HCT116 (cell line): ENCODE measurements around the gene GBP7. TPM values are rescaled to one million over a fixed set of nuclear protein-coding genes. Genes with fewer than 3 reads are reported as not detected.

Experiments used
- ATAC-seq: fragments of 200-7000 bp; cut with Tn5 transposase; 2 replicates; pipeline ENCODE4 v1.9.1; 2020; ENCODE audit warnings: mild to moderate bottlenecking, moderate library complexity
- BruUV-seq: library from RNA; stranded (reverse); fragments of 400-500 nt; replicated peaks from 2 replicates; lab custom pipeline; 2021; lab: Mats Ljungman, UMichigan
- CTCF ChIA-PET: fragments of 300-600 bp; sonication (Branson Sonifier 250); formaldehyde crosslinking; loops from one replicate; lab custom pipeline; 2021; ENCODE audit warnings: antibody characterized with exemption; lab: Charles Lee
- POLR2A ChIA-PET: fragments of 300-600, 350-600 bp; sonication (Branson Sonifier 250); formaldehyde crosslinking; loops from one replicate; lab custom pipeline; 2021; ENCODE audit warnings: antibody characterized with exemption; lab: Charles Lee
- RAD21 ChIA-PET, 2 experiments: fragments of 300-600 bp; sonication (Branson Sonifier 250); formaldehyde crosslinking; loops; one replicate each; lab custom pipeline; 2023; ENCODE audit warnings: low total read pairs in 2 of 2; ENCODE audit not compliant: uncharacterized antibody in 2 of 2, unreplicated experiment in 2 of 2, low non-redundant PET in 1 of 2; lab: Charles Lee
- DNase-seq: peaks from one replicate; pipeline ENCODE4 v3.0.0-alpha.2; 2010; ENCODE audit warnings: low read depth, low spot score
- H2AFZ ChIP-seq: fragments of 200-600 bp; shearing (Covaris generic), sonication (generic); 2 replicates; pipeline ENCODE4 v1.6.1; 2017; ENCODE audit warnings: low read depth, mixed run types, mixed read lengths, antibody characterized with exemption, low read length; ENCODE audit not compliant: poor library complexity, severe bottlenecking
- H3K27ac ChIP-seq: 2 replicates; pipeline ENCODE4 v1.5.1; 2012; ENCODE audit warnings: low read depth, low read length
- H3K27me3 ChIP-seq: fragments of 200-600 bp; sonication (generic); 2 replicates; pipeline ENCODE4 v1.6.1; 2016; ENCODE audit warnings: mixed run types, low read length, mixed read lengths; ENCODE audit not compliant: insufficient read depth
- H3K36me3 ChIP-seq, 2 experiments: fragments of 200-500 bp in 1 of 2; fragments of 200-600 bp in 1 of 2; sonication (Bioruptor generic) in 1 of 2; sonication (generic) in 1 of 2; 2 replicates each; pipeline versions ENCODE4 v1.5.1 to v1.6.1; 2014 to 2016; ENCODE audit warnings: low read length in 2 of 2, inconsistent platforms in 1 of 2, mixed read lengths in 1 of 2, mixed run types in 1 of 2; ENCODE audit not compliant: insufficient read depth in 2 of 2, control insufficient read depth in 1 of 2
- H3K4me1 ChIP-seq, 2 experiments: fragments of 200-600 bp in 1 of 2; sonication (generic) in 1 of 2; 2 replicates each; pipeline versions ENCODE4 v1.5.1 to v1.6.1; 2012 to 2017; ENCODE audit warnings: low read length in 2 of 2, inconsistent platforms in 1 of 2, mild to moderate bottlenecking in 1 of 2, mixed read lengths in 1 of 2, mixed run types in 1 of 2, moderate library complexity in 1 of 2; ENCODE audit not compliant: insufficient read depth in 2 of 2, control insufficient read depth in 1 of 2
- H3K4me2 ChIP-seq: fragments of 200-600 bp; sonication (generic); 2 replicates; pipeline ENCODE4 v1.6.1; 2017; ENCODE audit warnings: mixed run types, low read length, mixed read lengths
- H3K4me3 ChIP-seq, 2 experiments: fragments of 200-600 bp in 1 of 2; sonication (generic) in 1 of 2; replicated peaks in 1 of 2; 2 replicates each; pipeline ENCODE4 v1.5.1; 2011 to 2016; ENCODE audit warnings: low read length in 2 of 2, control low read depth in 1 of 2, low read depth in 1 of 2, mild to moderate bottlenecking in 1 of 2, mixed read lengths in 1 of 2, mixed run types in 1 of 2
- H3K79me2 ChIP-seq: fragments of 200-600 bp; sonication (generic); 2 replicates; pipeline ENCODE4 v1.6.1; 2017; ENCODE audit warnings: mild to moderate bottlenecking, mixed run types, low read length, moderate library complexity, mixed read lengths; ENCODE audit not compliant: insufficient read depth
- H3K9ac ChIP-seq: fragments of 200-600 bp; sonication (generic); 2 replicates; pipeline ENCODE4 v1.6.1; 2016; ENCODE audit warnings: low read length, mixed read lengths
- H3K9me2 ChIP-seq: fragments of 200-600 bp; sonication (generic), shearing (Covaris generic); 2 replicates; pipeline ENCODE4 v1.6.1; 2017; ENCODE audit warnings: mixed run types, mild to moderate bottlenecking, moderate library complexity; ENCODE audit not compliant: insufficient read depth
- H3K9me3 ChIP-seq, 2 experiments: fragments of 200-500 bp in 1 of 2; fragments of 200-600 bp in 1 of 2; sonication (Bioruptor generic) in 1 of 2; sonication (generic) in 1 of 2; 2 replicates each; pipeline ENCODE4 v1.6.1; 2014 to 2017; ENCODE audit warnings: low read length in 2 of 2, mixed read lengths in 2 of 2, inconsistent platforms in 1 of 2, low read depth in 1 of 2, mild to moderate bottlenecking in 1 of 2, mixed run types in 1 of 2, moderate library complexity in 1 of 2; ENCODE audit not compliant: control insufficient read depth in 1 of 2, insufficient read depth in 1 of 2
- H4K20me1 ChIP-seq: fragments of 200-600 bp; sonication (generic), shearing (Covaris generic); 2 replicates; pipeline ENCODE4 v1.6.1; 2017; ENCODE audit warnings: mixed run types, mild to moderate bottlenecking, moderate library complexity; ENCODE audit not compliant: insufficient read depth
- CBX3 ChIP-seq: IDR thresholded peaks from 2 replicates; pipeline ENCODE4 v1.6.1; 2012; ENCODE audit warnings: low read depth
- CEBPB ChIP-seq: IDR thresholded peaks from 2 replicates; pipeline ENCODE4 v1.6.1; 2012; ENCODE audit warnings: low read depth
- CTCF ChIP-seq, 3 experiments: fragments of 200-600 bp in 1 of 3; sonication (generic) in 1 of 3; IDR thresholded peaks in 2 of 3; conservative IDR thresholded peaks in 1 of 3; 2 replicates each; pipeline ENCODE4 v1.5.1; 2012 to 2017; ENCODE audit warnings: low read depth in 2 of 3, low read length in 2 of 3, antibody characterized with exemption in 1 of 3, borderline replicate concordance in 1 of 3, control low read depth in 1 of 3, mild to moderate bottlenecking in 1 of 3, mixed read lengths in 1 of 3, mixed run types in 1 of 3, moderate library complexity in 1 of 3; ENCODE audit not compliant: insufficient read depth in 1 of 3
- EGR1 ChIP-seq: IDR thresholded peaks from 2 replicates; pipeline ENCODE4 v1.6.1; 2012; ENCODE audit warnings: low read depth
- EZH2 ChIP-seq: fragments of 200-600 bp; sonication (generic); IDR thresholded peaks from 2 replicates; pipeline ENCODE4 v1.6.1; 2017; ENCODE audit warnings: antibody characterized with exemption, mixed run types
- EZH2phosphoT487 ChIP-seq: fragments of 200-600 bp; IDR thresholded peaks from 2 replicates; pipeline ENCODE4 v1.6.1; 2018; ENCODE audit warnings: antibody characterized with exemption, borderline replicate concordance
- FOSL1 ChIP-seq: IDR thresholded peaks from 2 replicates; pipeline ENCODE4 v1.6.1; 2012; ENCODE audit warnings: low read depth
- JUND ChIP-seq: IDR thresholded peaks from 2 replicates; pipeline ENCODE4 v1.6.1; 2012
- MAX ChIP-seq: IDR thresholded peaks from 2 replicates; pipeline ENCODE4 v1.6.1; 2012
- POLR2A ChIP-seq: IDR thresholded peaks from 2 replicates; pipeline ENCODE4 v1.7.0; 2011; ENCODE audit warnings: borderline replicate concordance; ENCODE audit not compliant: insufficient read depth, insufficient read length; ENCODE audit errors: extremely low read depth
- POLR2AphosphoS5 ChIP-seq: IDR thresholded peaks from 2 replicates; pipeline ENCODE4 v1.6.1; 2011; ENCODE audit warnings: mild to moderate bottlenecking, low read depth, low read length, moderate library complexity
- RAD21 ChIP-seq: IDR thresholded peaks from 2 replicates; pipeline ENCODE4 v1.6.1; 2012; ENCODE audit warnings: low read depth, mild to moderate bottlenecking
- REST ChIP-seq: IDR thresholded peaks from 2 replicates; pipeline ENCODE4 v1.6.1; 2012; ENCODE audit warnings: low read depth
- SIN3A ChIP-seq: IDR thresholded peaks from 2 replicates; pipeline ENCODE4 v1.6.1; 2012; ENCODE audit warnings: low read depth
- SP1 ChIP-seq: IDR thresholded peaks from 2 replicates; pipeline ENCODE4 v1.6.1; 2012; ENCODE audit warnings: low read depth
- TCF7L2 ChIP-seq: IDR thresholded peaks from 2 replicates; pipeline ENCODE4 v1.7.0; 2011; ENCODE audit warnings: borderline replicate concordance, inconsistent platforms; ENCODE audit not compliant: insufficient read depth, insufficient read length; ENCODE audit errors: extremely low read depth
- YY1 ChIP-seq: IDR thresholded peaks from 2 replicates; pipeline ENCODE4 v1.6.1; 2011; ENCODE audit warnings: low read length, low read depth, moderate library complexity, mild to moderate bottlenecking; ENCODE audit not compliant: insufficient replicate concordance; ENCODE audit errors: extremely low read depth
- ZBTB33 ChIP-seq: IDR thresholded peaks from 2 replicates; pipeline ENCODE4 v1.6.1; 2011; ENCODE audit warnings: mild to moderate bottlenecking, low read length, moderate library complexity; ENCODE audit not compliant: insufficient replicate concordance; ENCODE audit errors: extremely low read depth
- ZFX ChIP-seq: fragments of 450-650 bp; IDR thresholded peaks from 2 replicates; pipeline ENCODE4 v1.6.1; 2017
- ZNF274 ChIP-seq: fragments of 200-500 bp; sonication (Bioruptor generic); IDR thresholded peaks from 2 replicates; pipeline ENCODE4 v1.6.1; 2014; ENCODE audit warnings: mild to moderate bottlenecking, low read depth, low read length, inconsistent platforms
- intact Hi-C: fragments of 100-400 bp; cut with micrococcal nuclease; formaldehyde crosslinking; loops from 2 replicates; pipeline ENCODE4 v1.10.0; 2022
- total RNA-seq: library from RNA; stranded (reverse); gene quantifications from one replicate; pipeline ENCODE4 v1.2.1, GENCODE V29; 2021; ENCODE audit not compliant: unreplicated experiment

The GBP7 gene
- total RNA-seq, 1 experiment from 2014 or later = not detected

GRCh38 chr1:89176971-89177370 is 1.2 kb upstream of the GBP7 start:
- H3K4me1 ChIP-seq = no peaks in the 10 kb centered on the region
- H3K27me3 ChIP-seq = no peaks in the 10 kb centered on the region
- H3K79me2 ChIP-seq = no peaks in the 10 kb centered on the region
- no peak for DNase-seq
- POLR2A ChIA-PET = no interaction called here
- H2AFZ ChIP-seq = no peak overlapping the region
- no peak for ATAC-seq
- no peak overlapping the region for H3K27ac ChIP-seq
- H3K9ac ChIP-seq = no peak overlapping the region
- no peaks in the 10 kb centered on the region for H3K9me3 ChIP-seq
- CTCF ChIA-PET = no interaction called here
- H3K4me3 ChIP-seq = no peak overlapping the region
- RAD21 ChIA-PET = no interaction called here
- no peaks in the 10 kb centered on the region for H3K36me3 ChIP-seq
- no peak overlapping the region for H3K4me2 ChIP-seq
- TF ChIP-seq TCF7L2 (no peak), ZFX (no peak), REST (no peak), POLR2AphosphoS5 (no peak), EGR1 (no peak), MAX (no peak), CBX3 (no peak), EZH2 (no peak), FOSL1 (no peak), SP1 (no peak), EZH2phosphoT487 (no peak), POLR2A (no peak), CTCF (IDR thresholded peaks at IDR 0.05 in 2 of 3, conservative IDR thresholded peaks at IDR 0.05 in 1 of 3; ENCODE audit: borderline replicate concordance in 1 of 3, insufficient read depth in 1 of 3, low read depth in 2 of 3, low read length in 2 of 3) (no peak), ZNF274 (no peak), SIN3A (no peak), RAD21 (no peak), CEBPB (no peak), YY1 (no peak), ZBTB33 (no peak), JUND (no peak)
- BruUV-seq = no TSS peak
- intact Hi-C loops = no loop called here
- no peaks in the 10 kb centered on the region for H3K9me2 ChIP-seq
- H4K20me1 ChIP-seq = no peaks in the 10 kb centered on the region
